GM18498 (cell line): ENCODE measurements around the gene METTL16.
"Not testable (repeated sequence)": the region's sequence is repeated elsewhere in the genome, so short reads cannot be mapped to it uniquely, and the experiment has no call there.

Source experiments
- ATAC-seq: cut with Tn5 transposase; IDR thresholded peaks from one replicate; pipeline ENCODE4 v1.9.1; 2021; ENCODE audit warnings: mild to moderate bottlenecking, moderate library complexity; ENCODE audit not compliant: unreplicated experiment

METTL16 gene

DNA sequence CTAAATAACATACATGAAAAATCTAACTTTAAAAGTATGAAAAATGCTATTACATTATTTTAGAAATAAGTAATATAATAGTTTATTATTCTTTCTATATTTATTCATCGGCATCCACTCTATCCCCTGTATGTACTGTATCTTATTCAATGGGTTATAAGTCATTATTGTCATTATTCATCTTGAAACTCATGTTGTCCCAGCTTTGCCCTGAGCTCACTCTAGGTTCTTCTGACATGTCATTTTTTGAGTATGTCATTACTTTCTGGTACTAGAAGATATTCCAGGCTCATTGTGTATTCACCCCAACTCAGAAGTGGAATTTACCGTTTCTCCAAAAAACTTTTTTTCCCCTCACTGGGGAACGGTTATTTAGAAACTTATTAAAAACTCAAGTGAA, 57.8 kb downstream of the METTL16 start:
- no peak for ATAC-seq

DNA sequence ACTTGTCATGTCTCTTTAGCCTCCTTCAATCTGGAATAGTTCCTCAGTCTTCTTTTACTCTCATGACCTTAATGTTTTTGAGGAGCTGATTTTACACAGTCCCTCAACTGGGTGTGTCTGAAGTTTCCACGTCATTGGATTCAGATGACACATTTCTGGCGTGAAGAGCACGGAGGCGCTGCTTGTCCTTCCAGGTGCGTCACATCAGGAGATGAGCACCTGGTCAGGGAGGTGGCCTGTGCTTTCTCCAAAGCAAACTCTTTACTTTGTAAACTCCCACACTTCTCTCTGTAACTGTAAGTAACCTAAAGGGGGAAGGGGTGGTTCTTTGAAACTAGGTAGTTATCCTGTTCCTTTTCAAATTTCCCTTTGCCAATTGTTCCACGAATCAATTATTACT, 58.4 kb downstream of the METTL16 start:
- no peak for ATAC-seq

DNA sequence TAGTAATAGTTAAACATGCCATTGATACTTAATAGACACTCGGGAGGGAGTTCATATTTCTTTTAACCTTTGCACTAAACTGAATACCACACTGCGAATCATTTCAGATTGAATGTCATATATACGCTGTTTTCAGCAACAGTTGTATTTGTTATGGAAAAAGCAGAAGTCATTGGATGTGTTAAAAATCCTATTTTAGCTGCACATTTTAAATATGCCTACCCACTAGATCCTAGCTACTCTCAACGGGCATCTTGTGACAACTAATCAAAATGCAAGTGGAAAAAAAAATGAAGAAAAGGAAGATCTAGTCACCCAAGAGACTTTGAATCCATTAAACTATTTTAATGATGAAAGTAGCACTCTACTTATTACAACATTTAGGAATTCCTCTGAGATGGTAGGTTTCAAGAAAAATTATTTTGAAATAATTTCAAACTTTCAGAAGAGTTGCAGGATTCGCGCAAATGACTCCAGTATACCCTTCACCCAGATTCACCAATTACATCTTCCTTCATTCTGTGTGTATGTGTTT, 59.4 kb downstream of the METTL16 start:
- ATAC-seq = no peak

DNA sequence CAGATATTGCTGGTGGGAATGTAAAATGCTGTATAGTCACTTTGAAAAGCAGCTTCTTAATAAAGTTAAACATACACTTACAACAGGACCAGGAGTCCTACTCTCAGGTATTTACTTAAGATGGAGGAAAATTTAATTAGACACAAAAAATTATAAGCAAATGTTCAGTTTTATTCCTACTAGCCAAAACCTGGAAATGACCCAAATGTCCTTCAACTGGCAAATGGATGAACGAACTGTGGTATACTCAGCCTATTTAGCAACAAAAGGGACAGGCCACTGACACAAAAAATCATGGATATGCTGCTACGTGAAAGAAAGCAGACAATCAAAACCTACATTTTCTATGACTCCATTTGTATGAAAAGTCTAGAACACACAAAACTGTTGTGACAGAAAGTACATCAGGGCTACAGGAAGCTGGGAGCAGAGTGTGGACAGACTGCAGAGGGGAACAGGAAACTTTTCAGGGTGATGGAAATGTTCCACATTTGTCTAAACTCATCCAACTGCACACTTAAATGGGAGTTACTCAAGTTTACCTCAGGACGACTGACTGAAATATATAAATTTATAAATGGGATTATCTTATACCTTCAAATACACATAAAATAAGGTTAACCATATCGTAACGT, 61.6 kb downstream of the METTL16 start:
- ATAC-seq = no peak

DNA sequence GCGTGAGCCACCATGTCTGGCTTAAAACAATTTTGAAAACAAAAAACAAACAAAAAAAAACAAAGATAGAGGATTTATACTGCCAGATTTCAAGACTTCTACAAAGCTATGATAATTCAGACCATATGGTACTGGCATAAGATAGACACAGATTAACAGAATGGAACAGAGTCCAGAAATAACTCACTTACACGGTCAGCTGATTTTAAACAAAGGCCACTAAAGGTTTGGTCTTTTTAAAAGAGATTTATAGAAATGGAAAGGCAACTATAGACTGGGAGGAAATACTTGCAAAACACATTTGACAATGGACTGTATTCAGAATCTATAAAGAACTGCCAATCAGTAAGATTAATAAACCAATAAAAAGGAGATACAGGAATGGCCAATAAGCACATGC, 62.2 kb downstream of the METTL16 start:
- ATAC-seq = no peak

DNA sequence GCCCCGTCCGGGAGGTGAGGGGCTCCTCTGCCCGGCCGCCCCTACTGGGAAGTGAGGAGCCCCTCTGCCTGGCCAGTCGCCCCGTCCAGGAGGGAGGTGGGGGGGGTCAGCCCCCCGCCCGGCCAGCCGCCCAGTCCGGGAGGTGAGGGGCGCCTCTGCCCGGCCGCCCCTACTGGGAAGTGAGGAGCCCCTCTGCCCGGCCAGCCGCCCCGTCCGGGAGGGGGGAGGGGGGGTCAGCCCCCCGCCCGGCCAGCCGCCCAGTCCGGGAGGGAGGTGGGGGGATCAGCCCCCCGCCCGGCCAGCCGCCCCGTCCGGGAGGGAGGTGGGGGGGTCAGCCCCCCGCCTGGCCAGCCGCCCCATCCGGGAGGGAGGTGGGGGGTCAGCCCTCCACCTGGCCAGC, 64.2 kb downstream of the METTL16 start:
- not testable (repeated sequence) for ATAC-seq

DNA sequence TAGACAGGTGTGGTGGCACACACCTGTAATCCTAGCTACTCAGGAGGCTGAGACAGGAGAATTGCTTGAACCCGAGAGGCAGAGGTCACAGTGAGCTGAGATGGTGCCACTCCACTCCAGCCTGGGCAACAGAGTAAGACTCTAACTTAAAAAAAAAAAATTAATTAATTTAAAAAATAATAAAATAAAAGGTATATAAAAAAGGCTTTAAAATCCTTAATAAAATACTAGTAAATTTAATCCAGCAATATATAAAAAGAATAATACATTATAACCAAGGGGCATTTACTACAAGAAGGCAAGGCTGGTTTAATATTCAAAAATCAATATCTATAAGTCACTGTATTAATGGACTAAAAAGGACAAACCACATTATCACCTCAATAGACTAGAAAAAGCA, 66.0 kb downstream of the METTL16 start:
- no peak for ATAC-seq

DNA sequence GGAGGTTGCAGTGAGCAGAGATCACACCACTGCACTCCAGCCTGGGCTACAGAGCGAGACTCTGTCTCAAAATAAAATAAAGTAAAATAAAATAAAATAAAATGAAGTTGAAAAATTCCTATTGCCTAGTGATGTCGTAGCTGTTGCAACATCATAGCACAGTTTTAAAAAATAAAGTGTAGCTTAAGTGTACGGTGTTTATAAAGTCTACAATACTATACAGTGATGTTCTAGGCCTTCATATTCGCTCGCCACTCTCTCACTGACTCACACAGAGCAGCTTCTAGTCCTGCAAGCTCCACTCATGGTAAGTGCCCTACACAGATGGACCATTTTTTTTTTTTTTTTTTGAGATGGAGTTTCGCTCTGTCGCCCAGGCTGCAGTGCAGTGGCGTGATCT, 67.3 kb downstream of the METTL16 start:
- ATAC-seq = no peak

DNA sequence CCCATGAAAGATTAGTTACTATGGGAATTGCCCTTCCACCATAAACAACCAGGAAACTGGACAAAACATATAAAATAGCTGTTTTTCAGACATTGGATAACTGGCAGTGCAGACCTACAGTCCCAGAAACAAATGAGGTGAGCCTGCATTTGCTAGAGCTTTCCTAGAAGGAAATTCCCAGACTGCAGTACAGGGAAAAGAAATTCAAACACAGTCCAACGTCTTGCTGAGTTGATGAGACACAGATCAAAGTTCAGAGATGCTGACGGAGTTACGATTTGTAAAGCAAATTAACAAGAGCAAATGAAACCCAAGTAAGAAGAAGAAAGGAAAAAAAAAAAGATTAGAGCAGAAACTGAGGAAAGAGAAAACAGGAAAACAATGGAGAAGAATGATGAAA, 69.5 kb downstream of the METTL16 start:
- no peak for ATAC-seq

DNA sequence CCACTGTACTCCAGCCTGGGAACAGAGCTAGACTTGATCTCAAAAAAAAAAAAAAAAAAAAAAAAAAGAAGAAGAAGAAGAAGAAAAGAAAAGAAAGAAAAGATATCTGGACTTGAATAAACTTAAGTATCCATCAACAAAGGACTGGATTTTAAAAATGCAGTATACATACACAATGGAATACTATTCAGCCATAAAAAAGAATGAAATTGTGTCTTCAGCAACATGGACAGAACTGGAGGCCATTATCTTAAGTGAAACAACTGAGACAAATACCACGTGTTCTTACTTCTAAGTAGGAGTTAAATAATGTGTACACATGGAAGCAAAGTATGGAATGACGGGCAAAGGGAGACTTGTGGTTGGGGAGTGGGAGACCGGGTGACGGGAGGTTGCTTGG, 70.8 kb downstream of the METTL16 start:
- no peak for ATAC-seq

DNA sequence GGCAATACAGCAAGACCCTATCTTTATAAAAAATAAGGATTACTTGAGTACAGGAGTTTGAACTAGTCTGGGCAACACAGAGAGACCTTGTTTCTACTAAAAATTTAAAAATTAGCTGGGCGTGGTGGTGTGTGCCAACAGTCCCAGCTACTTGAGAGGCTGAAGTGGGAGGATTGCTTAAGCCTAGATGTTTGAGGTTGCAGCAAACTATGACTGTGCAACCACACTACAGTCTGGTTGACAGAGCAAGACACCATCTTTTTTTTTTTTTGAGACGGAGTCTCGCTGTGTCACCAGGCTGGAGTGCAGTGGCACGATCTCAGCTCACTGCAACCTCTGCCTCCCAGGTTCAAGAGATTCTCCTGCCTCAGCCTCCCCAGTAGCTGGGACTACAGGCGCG, 71.7 kb downstream of the METTL16 start:
- ATAC-seq = not testable (repeated sequence)

DNA sequence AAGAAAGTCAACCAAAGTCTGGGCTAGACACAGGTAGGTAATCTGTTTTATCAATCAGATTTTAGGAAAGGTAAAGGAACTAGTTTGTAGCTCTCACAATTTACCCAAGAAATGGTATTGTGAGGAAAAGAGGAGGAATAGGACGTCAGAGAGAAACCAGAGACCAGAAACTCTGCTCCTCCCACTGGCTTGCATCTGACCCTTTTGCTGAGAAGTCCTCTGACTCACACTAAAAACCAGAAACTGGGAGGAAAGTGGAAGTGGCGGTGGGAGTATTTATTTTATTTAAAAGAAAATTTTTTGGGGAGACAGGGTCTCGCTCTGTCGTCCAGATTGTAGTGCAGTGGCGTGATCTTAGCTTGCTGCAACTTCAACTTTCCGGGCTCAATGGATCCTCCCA, 72.9 kb downstream of the METTL16 start:
- ATAC-seq = no peak

DNA sequence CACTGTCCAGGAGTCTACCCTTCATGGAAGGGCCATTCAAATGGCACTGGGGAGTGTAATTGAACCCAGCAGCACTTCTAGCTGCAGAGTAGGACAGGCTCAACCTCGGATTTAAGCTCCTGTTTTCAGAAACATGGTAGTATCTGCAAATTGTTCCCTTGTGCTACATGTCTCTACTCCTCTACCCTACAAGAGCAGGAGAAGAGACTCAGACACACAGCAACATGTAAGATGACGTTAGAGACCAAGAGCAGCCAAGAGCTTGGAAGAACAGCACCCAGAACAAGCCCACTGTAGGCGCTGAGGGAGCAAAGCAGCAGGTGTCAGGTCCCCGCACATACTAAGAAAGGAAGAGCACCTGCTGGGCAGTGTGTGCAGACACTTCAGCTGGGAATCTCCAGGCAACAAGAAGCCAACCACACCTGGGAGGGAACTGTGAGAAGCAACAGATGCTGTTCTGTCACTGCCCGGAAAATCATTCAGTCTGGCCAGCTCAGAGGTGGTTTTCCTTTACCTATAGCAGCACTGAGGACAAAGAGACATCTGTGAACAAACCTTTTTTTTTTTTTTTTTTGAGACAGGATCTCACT, 75.3 kb downstream of the METTL16 start:
- ATAC-seq = no peak

DNA sequence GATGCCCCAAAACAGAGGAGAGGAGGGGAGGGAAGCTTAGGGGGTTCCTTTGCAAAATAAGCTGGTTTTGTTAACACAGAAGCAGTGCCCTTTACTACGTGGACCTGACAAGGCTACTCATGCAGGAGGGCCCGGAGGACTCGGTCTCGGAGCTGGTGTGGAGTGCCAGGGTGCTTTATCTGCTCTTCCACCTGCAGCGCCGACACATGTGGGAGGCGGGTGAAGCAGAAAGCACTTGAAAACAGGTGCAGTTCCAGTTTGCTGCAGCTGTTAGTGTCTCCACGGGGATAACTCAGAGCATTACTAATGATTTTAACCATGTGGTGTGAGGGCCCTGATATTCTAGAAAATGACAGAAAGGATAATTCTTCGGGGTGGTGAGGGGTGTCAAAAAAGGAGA, 75.8 kb downstream of the METTL16 start:
- ATAC-seq = no peak

DNA sequence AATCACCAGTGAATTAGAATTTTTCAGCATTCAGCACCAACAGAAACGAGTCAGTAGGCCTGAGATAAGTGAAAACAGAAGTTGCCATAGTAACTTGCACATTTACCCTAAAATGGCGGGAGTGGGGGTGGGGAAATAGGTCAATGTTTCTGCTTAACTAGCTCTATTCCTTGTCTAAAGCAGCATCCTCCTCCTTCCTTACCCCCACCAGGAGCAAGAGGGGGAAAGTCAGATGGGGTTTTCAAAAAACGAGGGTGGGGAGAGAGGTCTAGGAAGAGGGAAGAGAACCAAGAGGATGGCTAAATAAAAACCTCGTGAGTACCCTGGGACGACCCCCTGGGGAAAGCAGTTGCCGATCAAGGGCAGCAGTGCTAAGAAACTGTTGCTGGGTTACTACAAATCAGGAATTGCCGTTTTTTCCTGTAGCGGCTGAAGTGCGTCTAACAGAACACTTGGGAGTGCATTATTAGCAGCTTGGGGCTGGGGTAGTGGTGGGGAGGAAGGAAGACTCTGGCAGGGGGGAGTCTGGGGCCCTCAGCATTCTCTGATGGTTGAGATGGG, 76.4 kb downstream of the METTL16 start:
- no peak for ATAC-seq

DNA sequence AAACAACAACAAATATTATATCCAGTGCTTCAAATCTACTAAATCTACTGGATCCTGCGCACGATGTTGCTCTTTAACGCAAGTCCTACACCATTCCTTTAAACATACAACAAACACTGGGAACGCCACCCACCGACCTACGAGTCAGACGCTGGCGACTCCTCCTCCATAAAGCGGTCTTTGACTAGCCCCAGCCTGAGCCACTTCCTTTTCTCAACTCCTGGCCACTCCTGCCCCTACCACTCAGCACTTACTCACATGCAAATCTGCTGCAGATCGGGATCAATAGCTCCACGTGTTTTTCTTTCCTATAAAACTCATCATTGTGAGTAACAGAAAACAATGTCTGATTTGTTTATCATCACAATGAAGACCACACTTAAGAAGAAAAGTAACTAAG, 78.0 kb downstream of the METTL16 start:
- no peak for ATAC-seq

DNA sequence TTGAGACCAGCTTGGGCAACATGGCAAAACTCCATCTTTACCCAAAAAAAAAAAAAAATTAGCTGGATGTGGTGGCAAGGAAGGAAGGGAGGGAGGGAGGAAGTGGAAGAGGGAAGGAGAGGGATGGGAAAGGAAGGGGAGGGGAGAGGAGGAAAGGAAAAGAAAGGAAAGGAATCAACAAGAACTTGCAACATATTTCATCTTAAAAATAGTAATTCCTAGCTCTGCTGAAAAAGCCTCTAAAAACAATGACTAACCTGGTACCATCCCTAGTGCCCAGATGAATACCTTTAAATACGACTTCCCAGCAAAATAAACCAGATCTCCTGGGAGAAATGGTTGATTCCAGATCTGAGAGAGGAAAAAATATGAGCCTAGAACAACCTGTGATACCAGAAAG, 83.8 kb downstream of the METTL16 start:
- no peak for ATAC-seq

DNA sequence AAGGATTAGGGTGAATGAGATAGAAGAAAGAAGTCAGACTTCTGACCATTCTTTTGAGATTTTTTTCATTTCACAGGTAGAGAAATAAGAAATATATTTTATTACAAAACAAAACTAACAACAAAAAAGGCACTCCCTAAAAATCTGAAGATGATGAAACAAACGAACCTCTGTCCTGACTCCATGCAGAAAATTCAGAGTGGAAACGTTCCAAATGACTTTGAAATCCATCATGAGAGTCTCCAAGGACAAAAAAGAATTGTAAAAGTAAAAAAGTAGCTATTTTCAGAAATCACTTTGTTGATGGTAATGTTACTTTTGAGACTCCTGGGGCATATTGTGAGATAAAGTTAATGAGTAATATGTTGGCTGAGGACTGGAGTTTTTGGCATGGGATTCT, 84.5 kb downstream of the METTL16 start:
- no peak for ATAC-seq

DNA sequence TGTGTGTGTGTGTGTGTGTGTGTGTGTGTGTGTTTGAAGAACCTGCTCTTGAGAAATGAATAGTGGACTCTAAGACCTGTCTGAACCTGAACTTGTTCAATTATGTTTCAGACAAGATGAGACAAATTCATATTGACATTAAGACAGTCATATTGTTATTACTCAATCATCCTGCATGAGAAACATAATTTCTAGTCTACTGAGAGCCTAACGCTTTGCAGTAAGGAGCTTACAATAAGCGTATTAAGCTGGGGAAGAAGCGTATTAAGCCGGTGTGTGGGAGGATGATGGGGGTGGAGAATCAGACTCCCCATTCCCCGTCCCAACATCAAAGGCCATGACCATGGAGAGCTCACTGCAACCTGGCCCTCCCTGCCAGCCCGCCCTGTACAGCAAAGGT, 88.4 kb downstream of the METTL16 start:
- ATAC-seq = no peak

DNA sequence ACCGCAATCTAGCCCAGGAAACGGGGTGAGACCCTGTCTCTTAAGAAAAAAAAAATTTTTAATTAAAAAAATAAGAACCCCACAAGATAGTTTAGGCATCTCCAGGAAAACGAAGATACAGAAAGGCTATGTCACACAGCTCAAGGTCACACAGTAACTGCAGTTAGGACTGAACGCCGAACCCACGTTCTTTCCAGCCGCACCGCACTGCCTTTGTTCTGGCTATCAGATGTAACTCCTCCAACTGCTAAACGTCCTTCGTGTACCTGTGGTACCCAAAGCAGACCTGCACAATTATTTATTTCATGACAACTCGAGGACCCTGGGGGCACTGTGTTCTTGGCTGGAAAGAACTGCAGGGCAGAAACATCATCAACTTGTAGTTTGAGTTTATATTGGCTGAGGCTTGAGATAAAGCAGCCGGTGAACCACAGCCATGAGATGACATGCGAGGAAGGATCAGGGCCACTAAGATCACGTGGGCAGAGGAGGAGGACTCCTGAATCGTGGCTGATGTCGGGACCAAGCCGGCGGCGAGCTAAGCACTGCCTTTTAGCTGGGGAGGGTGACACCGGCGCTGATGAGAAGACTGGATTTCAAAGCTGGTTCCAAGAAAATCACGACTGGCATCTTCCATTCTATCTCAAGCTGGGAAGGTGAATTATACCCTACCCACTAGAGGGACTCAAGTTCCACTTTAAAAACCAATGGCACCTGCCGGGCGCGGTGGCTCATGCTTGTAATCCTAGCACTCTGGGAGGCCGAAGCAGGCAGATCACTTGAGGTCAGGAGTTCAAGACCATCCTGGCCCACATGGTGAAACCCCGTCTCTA, 90.2 kb downstream of the METTL16 start:
- no peak for ATAC-seq

DNA sequence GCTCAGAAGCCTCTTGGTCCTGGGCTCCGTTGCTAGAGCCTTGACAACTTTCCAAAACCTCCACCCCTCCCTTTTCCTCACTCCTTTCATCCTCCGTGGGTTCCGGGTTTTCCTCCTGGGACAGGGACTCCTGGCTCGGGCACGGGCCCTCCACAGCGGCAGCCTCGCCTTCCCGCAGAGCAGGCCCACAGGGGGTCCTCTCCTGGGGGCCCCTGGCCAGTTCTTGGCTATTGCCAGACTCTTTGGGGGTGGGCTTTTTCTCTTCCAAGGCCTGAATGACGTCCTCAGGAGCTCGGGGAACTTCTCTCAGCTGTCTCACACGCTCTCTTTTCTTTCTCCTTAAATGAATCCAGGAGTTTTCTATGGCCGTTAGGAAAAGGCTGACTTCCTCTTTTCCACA, 91.5 kb downstream of the METTL16 start:
- ATAC-seq = no peak

DNA sequence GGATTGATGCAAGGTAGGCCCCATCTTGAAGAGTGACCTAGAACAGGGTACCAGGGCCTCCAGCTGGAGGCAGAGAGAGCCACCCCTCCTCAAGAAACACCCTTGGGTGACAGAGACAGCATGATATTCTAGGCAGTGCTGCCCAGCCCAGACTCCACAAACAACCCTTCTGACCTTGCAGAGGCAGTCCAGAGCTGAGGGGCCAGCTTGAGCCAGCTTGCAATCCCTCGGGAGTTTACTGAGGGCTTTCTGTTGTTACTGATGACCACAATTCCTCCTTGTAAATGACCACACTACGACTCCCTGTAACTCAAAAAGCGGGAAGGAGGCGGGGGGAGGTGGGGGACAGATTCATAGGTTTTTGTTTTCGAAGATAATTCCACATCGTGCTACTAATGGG, 92.2 kb downstream of the METTL16 start:
- ATAC-seq = no peak
